GM10847 (cell line): ENCODE data around the gene TPM2.

Experiments
- POLR2A ChIP-seq: IDR thresholded peaks from 2 replicates; pipeline ENCODE4 v1.6.1; 2011; ENCODE audit not compliant: insufficient read length; ENCODE audit errors: extremely low read depth

TPM2 gene

DNA sequence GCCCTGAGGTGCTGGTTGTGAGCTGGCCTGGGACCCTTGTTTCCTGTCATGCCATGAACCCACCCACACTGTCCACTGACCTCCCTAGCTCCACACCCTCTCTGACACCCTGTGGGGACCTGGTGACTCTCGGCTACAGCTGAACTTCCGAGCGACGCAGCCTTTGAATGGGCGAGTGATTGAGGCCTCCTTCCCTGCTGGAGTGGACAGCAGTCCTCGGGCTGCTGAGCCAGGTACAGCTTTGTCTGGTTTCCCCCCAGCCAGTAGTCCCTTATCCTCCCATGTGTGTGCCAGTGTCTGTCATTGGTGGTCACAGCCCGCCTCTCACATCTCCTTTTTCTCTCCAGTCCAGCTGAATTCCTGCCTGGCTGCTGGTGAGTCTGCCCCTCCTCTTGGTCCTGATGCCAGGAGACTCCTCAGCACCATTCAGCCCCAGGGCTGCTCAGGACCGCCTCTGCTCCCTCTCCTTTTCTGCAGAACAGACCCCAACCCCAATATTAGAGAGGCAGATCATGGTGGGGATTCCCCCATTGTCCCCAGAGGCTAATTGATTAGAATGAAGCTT, 9.9 kb downstream of the TPM2 start:
- no peak for TF ChIP-seq POLR2A

DNA sequence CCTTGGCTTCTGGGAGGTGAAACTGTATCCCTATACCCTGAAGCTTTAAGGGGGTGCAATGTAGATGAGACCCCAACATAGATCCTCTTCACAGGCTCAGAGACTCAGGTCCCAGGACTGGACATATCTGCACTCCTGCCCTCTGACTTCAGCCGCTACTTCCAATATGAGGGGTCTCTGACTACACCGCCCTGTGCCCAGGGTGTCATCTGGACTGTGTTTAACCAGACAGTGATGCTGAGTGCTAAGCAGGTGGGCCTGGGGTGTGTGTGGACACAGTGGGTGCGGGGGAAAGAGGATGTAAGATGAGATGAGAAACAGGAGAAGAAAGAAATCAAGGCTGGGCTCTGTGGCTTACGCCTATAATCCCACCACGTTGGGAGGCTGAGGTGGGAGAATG, 10.6 kb downstream of the TPM2 start:
- no peak for TF ChIP-seq POLR2A

DNA sequence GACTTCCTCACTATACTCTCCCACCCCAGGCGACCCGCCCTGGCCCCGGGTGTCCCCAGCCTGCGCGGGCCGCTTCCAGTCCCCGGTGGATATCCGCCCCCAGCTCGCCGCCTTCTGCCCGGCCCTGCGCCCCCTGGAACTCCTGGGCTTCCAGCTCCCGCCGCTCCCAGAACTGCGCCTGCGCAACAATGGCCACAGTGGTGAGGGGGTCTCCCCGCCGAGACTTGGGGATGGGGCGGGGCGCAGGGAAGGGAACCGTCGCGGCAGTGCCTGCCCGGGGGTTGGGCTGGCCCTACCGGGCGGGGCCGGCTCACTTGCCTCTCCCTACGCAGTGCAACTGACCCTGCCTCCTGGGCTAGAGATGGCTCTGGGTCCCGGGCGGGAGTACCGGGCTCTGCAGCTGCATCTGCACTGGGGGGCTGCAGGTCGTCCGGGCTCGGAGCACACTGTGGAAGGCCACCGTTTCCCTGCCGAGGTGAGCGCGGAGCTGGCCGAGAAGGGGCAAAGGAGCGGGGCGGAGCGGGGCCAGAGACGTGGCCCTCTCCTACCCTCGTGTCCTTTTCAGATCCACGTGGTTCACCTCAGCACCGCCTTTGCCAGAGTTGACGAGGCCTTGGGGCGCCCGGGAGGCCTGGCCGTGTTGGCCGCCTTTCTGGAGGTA, 13.9 kb downstream of the TPM2 start:
- TF ChIP-seq POLR2A = no peak

- TF ChIP-seq POLR2A = no peak
Measured at GRCh38 chr9:35675204-35675603, 14.5 kb downstream of the TPM2 start.

- TF ChIP-seq POLR2A = no peak
Measured at GRCh38 chr9:35674025-35674361, 15.7 kb downstream of the TPM2 start.

DNA sequence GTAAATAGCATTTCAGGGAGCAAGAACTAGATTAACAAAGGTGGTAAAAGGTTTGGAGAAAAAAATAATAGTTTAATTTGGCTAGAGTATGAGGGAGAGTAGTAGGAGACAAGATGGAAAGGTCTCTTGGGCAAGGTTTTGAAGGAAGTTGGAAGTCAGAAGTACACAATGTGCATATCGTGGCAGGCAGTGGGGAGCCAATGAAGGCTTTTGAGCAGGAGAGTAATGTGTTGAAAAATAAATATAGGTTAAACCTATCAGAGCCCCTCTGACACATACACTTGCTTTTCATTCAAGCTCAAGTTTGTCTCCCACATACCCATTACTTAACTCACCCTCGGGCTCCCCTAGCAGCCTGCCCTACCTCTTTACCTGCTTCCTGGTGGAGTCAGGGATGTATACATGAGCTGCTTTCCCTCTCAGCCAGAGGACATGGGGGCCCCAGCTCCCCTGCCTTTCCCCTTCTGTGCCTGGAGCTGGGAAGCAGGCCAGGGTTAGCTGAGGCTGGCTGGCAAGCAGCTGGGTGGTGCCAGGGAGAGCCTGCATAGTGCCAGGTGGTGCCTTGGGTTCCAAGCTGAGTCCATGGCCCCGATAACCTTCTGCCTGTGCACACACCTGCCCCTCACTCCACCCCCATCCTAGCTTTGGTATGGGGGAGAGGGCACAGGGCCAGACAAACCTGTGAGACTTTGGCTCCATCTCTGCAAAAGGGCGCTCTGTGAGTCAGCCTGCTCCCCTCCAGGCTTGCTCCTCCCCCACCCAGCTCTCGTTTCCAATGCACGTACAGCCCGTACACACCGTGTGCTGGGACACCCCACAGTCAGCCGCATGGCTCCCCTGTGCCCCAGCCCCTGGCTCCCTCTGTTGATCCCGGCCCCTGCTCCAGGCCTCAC, 16.3 kb downstream of the TPM2 start, which contains the start of gene CA9:
Gene CA9, plus strand, starts transcription at position 797 of the 893 bp plus-strand sequence. Its CDS starts 32 bp downstream, at position 829.
- TF ChIP-seq POLR2A = no peak

DNA sequence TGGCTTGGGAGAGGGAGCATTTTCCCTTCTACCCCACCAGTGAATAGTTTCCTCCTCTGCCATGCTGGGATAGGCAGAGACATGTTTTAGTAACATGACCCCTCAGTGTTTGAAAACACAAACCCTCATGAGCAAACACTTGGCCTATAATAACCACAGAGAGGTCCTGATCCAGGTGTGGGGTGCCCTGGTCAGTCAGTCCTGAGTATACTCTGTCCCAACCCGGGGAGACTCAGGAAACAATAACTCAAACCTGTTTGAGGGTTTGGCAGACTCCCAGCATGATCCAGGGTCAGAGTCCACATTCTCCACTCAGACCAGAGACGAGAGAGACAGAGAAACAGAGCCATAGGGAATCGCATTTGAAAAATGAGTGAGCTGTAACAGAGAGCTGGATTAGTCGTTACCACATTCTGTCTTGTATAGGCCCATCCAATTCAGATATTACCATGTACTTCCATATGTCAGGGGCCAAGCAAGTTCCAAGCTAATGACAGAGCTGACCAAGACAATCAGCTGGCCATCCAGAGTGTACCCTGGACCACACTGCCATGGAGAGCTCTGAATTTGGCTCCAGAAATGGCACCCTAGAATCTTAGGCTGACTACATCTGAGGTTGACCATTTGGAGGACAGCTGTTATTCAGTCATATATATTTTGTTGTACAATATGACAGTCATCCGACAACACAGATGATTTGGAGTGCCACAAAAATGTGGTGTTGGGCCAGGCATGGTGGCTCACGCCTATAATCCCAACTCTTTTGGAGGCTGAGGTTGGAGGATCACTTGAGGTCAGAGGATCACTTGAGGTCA, 20.2 kb downstream of the TPM2 start:
- no peak for TF ChIP-seq POLR2A

DNA sequence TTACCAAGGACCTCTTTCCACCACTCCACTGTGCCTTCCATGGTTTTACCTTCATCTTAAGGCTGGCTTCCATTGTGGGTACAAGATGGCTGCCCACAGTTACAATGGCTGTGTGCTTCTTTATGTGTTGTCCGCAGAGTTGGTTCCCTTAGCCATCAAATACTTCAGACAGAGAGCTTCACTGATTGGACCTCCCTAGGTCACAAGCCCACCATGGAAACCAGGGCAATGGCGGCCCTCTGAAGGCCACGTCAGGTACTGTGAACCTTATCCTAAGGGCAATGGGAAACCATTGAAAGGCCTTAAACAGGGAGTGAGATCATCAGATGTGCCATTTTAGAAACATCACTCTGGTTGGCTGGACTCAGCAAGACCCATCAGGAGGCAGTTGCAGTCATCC, 21.8 kb downstream of the TPM2 start:
- no peak for TF ChIP-seq POLR2A

- TF ChIP-seq POLR2A = no peak
Measured at GRCh38 chr9:35666549-35666948, 23.2 kb downstream of the TPM2 start.

- TF ChIP-seq POLR2A = no peak
Measured at GRCh38 chr9:35666045-35666444, 23.7 kb downstream of the TPM2 start.

DNA sequence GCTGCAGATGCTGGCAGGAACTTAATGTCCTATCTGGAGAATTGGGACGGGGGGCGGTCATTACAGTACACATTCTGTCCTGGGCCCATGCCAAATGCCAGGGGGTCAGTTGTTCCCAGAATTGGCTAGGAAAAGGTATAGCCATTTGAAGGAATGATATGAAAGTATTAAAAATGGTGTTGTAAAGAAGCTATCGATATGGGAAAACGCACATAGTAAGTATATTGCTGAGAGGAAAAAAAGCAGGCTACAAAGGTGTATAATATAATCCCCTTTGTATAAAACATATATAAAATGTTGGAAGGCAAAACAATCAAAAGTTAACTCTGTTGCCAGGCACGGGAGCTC, 24.3 kb downstream of the TPM2 start:
- TF ChIP-seq POLR2A = no peak

DNA sequence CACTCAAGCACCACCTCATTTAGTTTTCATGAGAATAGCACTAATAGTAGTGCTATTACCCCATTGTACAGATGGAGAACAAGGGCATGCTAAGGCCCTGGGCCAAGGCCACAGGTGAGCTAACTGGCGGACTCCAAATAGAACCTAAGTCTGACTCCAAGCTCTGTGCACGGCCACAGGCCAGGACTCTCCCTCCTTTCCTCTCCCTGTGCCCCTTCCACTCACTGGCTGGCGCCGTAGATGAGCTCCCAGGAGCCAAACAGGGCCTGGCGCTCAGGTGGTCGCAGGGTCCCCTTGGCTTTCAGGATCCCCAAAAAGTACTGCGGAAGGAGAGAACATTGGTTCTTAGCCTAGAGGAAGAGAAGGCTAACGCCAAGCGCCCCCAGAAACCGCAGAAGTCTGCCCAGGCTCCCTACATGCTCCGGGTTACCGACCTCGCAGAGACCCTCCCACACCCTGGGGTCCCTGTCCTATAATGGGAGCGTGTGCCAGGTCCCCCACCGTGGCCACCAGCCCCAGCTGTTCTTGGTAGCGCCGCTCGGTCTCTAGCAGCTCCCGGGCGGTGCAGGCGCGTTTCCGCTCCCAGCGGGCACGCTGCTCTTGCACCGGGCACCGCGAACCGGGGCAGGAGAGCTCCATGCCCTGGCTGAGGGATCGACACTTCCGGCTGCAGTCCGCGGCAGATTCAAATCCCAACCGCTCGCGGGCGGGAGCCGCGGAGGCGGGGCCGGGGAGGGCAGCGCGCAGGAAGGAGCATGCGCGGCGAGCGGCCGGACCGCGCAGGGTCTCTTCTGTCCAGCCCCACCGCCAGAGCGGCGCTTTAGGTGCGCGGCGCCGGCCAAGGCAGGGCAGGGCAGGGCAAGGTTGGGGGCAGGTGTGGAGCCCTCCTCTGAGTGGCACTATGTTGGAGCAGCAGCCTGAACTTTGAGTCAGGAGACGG, 24.9 kb downstream of the TPM2 start, which contains the start of gene ARHGEF39:
Gene ARHGEF39, minus strand, starts transcription at position 665 of the 940 bp plus-strand sequence. Its CDS starts 26 bp downstream, at position 639.
- peak; percentile 66 for TF ChIP-seq POLR2A

DNA sequence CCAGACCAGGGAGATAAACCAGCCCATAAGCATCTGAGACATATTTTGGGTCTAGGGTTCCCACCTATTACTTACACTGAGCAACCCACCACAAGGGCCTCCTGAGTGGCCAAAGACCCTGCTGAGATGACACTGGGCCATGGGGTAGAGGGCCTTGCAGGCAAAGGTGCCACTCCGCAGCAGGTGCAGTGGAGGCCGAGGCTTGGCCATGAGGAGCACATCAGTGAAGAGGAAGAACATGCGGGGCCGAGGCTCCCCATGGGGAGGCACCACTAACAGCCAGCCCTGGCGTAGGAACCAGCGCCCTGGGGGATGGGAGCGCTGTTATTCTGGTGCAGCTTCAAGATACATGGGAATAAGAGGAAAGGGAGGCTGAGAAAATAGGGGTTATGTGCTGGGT, 27.3 kb downstream of the TPM2 start:
- TF ChIP-seq POLR2A = no peak

GRCh38 chr9:35661756-35662350, 27.9 kb downstream of the TPM2 start:
- TF ChIP-seq POLR2A = no peak

DNA sequence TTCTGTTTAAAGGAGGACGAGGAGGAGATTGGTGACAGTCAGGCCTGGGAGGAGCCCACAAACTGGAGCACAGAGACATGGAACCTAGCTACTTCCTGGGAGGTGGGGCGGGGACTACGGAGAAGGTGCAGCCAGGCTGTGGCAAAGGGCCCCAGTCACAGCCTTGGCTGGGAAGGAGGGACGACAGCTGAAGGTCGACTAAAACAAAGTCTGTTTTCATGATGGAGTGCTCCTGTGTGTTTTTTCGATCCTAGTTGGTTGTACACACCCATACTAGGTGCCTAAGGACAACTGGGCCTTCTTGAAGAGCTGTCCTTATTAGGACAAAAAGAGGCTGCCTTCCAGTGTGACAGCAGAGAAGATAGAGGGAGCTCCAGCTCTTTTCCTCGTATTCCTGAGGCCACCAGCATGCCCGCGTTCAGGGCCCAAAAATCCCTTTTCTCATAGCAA, 28.7 kb downstream of the TPM2 start:
- no peak for TF ChIP-seq POLR2A
